ENCODE data around the gene ALG8. TPM values are rescaled to one million over a fixed set of nuclear protein-coding genes. Genes with fewer than 3 reads are reported as not detected.
A peak's percentile ranks its signal among the peaks of the same experiment; 100 is the strongest.

ALG8 gene
- polyA plus RNA-seq (2013, experiment 1 of 2): 90.9 TPM
- 84.1 TPM for polyA plus RNA-seq (2013, experiment 2 of 2)

DNA sequence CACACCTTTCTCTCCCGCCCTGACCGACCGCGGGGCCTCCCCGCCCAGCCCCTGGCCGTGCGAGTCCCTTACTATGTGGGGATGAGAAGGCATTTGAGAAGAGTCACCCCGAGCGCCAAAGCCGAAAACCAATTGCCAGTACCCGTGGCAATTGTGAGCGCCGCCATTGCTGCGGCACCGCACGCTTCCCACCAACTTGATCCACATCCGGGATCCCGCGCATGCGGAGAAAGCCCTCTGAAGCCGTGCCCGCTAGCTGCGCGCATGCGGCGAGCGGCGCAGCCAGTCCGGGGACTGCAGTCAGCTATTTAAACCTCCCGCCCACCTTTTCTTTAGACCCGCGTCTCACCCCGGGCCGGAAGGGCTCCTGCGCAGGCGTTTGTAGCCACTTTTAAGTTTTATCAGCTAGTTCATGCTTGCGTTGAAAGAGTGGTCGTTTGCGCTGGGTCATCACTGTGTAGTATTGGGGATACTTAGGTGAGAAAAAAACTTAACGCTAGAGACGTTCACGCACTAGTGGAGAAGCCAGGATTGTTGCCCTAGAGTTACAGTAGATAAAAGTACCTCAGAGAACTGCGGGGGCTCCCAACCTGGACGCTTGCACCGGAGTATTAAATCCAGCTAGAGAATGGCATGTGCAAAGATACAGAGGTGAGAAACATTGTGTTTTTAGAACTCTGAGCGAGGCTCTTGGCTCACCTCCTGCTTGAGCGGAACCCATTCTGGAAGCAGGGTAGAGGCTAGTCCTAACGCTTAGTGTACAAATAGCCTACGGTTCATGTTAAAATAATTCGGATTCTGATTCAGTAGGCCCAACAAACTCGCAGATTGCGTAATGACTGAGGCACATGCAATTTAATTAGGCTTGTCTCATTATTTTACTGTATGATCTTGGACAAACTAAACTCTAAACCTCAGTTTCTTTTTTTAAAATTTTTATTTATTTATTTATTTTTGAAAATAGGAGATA is at the start of gene ALG8:
TSS of gene ALG8 (minus strand) at position 205 of the 970 bp plus-strand sequence. CDS start at position 167, 38 bp downstream.
- peak within 1 kb of the TSS; percentile 99 for H4K5ac ChIP-seq (ENCODE audit: low read length)
- no CpG with 5 or more reads among the region's 52 CpGs for WGBS (ENCODE audit: extremely low coverage, insufficient coverage, low lambda C conversion rate)

GRCh38 chr11:78188286-78189173 is 49.1 kb upstream of the ALG8 start, which contains the start of the genes KCTD21 and USP35:
KCTD21 (minus strand) TSS chr11:78188626; CDS start chr11:78174554, 14,072 bp downstream.
USP35 (plus strand) TSS chr11:78188919; CDS start chr11:78196246, 7,327 bp downstream.
- WGBS (ENCODE audit: extremely low coverage, insufficient coverage, low lambda C conversion rate): no CpG with 5 or more reads among the region's 74 CpGs
- no peak within 1 kb of the TSS for H2BK5ac ChIP-seq (ENCODE audit: low read length)
- peak; percentile 98 for DNase-seq
- peak within 1 kb of the TSS; percentile 92 for H3K4me2 ChIP-seq (ENCODE audit: low read length)
- no peaks in the 10 kb centered on the region for H3K79me2 ChIP-seq (ENCODE audit: control insufficient read depth, insufficient read depth, low read length)
- peak within 1 kb of the TSS; percentile 6 for H3K23ac ChIP-seq (ENCODE audit: low read length)
- H3K27me3 ChIP-seq (ENCODE audit: insufficient read depth, low read length, poor library complexity): no peaks in the 10 kb centered on the region
- peak within 1 kb of the TSS; percentile 87 for H3K4me3 ChIP-seq (ENCODE audit: low read length)
- no peak within 1 kb of the TSS for H2BK15ac ChIP-seq (replicated peaks; ENCODE audit: low read depth)
- peak within 1 kb of the TSS; percentile 80 for H3K9ac ChIP-seq (ENCODE audit: low read length)
- H3K36me3 ChIP-seq (ENCODE audit: control insufficient read depth, insufficient read depth, low read length): no peaks in the 10 kb centered on the region
- H2BK120ac ChIP-seq (ENCODE audit: low read depth, low read length): no peak within 1 kb of the TSS
- H3K79me1 ChIP-seq (ENCODE audit: low read length): no peaks in the 10 kb centered on the region
- H3K4me1 ChIP-seq (ENCODE audit: control insufficient read depth, low read depth, low read length): peaks cover 5% of the 10 kb centered on the region
- H2AK5ac ChIP-seq (ENCODE audit: low read length): no peak within 1 kb of the TSS
- H3K18ac ChIP-seq (ENCODE audit: low read length): peak within 1 kb of the TSS; percentile 19
- no peak within 1 kb of the TSS for H3K27ac ChIP-seq (ENCODE audit: low read depth, low read length)
- H3K56ac ChIP-seq (ENCODE audit: low read length): peak within 1 kb of the TSS; percentile 93
- no peak within 1 kb of the TSS for H4K5ac ChIP-seq (ENCODE audit: low read length)
- H3K4ac ChIP-seq (ENCODE audit: low read depth, low read length): no peak within 1 kb of the TSS
- no peak within 1 kb of the TSS for H4K8ac ChIP-seq (ENCODE audit: low read depth, low read length)

More for the DNA sequence above, at the start of gene ALG8:
- Histone ChIP-seq H3K9ac (ENCODE audit: low read length) (peak within 1 kb of the TSS; percentile 99), H3K4me2 (ENCODE audit: low read length) (peak within 1 kb of the TSS; percentile 91), H3K23ac (ENCODE audit: low read length) (no peak within 1 kb of the TSS), H4K8ac (ENCODE audit: low read depth, low read length) (peak within 1 kb of the TSS; percentile 92), H3K18ac (ENCODE audit: low read length) (peak within 1 kb of the TSS; percentile 91), H2BK5ac (ENCODE audit: low read length) (peak within 1 kb of the TSS; percentile 92), H2BK120ac (ENCODE audit: low read depth, low read length) (no peak within 1 kb of the TSS), H3K4ac (ENCODE audit: low read depth, low read length) (peak within 1 kb of the TSS; percentile 97), H3K79me2 (ENCODE audit: control insufficient read depth, insufficient read depth, low read length) (peaks cover 10% of the 10 kb centered on the region), H3K79me1 (ENCODE audit: low read length) (peaks cover 9% of the 10 kb centered on the region), H3K4me1 (ENCODE audit: control insufficient read depth, low read depth, low read length) (peaks cover 4% of the 10 kb centered on the region), H3K27me3 (ENCODE audit: insufficient read depth, low read length, poor library complexity) (no peaks in the 10 kb centered on the region), H3K56ac (ENCODE audit: low read length) (peak within 1 kb of the TSS; percentile 100), H3K36me3 (ENCODE audit: control insufficient read depth, insufficient read depth, low read length) (no peaks in the 10 kb centered on the region), H2BK15ac (replicated peaks; ENCODE audit: low read depth) (no peak within 1 kb of the TSS), H3K27ac (ENCODE audit: low read depth, low read length) (peak within 1 kb of the TSS; percentile 13), H3K4me3 (ENCODE audit: low read length) (peak within 1 kb of the TSS; percentile 85), H2AK5ac (ENCODE audit: low read length) (peak within 1 kb of the TSS; percentile 99)
- DNase-seq: peak; percentile 97

DNA sequence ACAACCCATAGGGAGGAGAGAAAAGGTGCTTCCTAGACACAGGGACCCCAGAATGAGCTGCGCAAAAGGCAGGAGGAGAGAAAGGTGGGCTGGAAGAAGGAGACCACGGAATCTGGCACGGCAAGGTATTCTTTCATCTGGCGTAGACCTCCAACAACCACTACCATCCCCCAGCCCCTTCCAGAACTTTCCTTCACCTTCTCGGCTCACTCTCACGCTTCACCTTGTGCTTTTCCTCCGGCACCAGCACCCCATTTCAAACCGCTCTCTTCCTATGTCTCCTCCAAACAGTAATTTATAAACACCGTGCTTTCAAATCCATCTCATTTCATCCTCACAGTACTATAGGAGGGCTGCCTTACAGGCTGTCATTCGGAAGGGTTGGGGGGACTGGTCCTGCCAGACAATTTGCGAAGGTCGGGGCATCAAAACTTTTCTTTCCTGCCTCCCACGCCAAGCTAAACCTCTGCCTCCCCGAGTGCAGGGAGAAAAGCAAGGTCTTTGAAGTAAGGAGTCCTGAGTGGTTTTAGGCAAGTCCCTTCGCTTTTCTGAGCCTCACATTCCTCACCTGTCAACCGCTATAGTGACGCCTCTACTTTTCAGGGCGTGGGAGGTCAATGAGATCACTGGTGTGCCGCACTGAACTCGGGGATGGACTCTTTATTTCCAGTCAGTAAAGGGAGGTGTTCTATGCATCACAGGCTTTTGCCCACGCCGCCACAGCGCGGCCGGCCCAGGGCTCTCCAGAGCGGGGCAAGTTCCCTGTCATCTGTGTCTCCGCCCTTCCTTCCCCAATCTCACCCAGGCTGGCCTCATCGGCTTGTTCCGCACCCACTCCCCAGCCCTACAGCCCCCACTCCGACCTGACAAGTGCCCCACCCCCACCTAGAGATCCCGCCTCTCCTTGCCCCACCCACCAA is 48.2 kb upstream of the ALG8 start:
- Histone ChIP-seq H3K79me1 (ENCODE audit: low read length) (no peaks in the 10 kb centered on the region), H3K9ac (ENCODE audit: low read length) (peak overlapping the region; percentile 75), H3K27me3 (ENCODE audit: insufficient read depth, low read length, poor library complexity) (no peaks in the 10 kb centered on the region), H3K4ac (ENCODE audit: low read depth, low read length) (no peak overlapping the region), H3K56ac (ENCODE audit: low read length) (peak overlapping the region; percentile 82), H3K36me3 (ENCODE audit: control insufficient read depth, insufficient read depth, low read length) (no peaks in the 10 kb centered on the region), H3K4me3 (ENCODE audit: low read length) (peak overlapping the region; percentile 51), H3K27ac (ENCODE audit: low read depth, low read length) (no peak overlapping the region), H2BK15ac (replicated peaks; ENCODE audit: low read depth) (no peak overlapping the region), H3K23ac (ENCODE audit: low read length) (peak overlapping the region; percentile 6), H2AK5ac (ENCODE audit: low read length) (no peak overlapping the region), H3K18ac (ENCODE audit: low read length) (no peak overlapping the region), H4K5ac (ENCODE audit: low read length) (no peak overlapping the region), H3K79me2 (ENCODE audit: control insufficient read depth, insufficient read depth, low read length) (no peaks in the 10 kb centered on the region), H4K8ac (ENCODE audit: low read depth, low read length) (no peak overlapping the region), H2BK120ac (ENCODE audit: low read depth, low read length) (no peak overlapping the region), H3K4me2 (ENCODE audit: low read length) (peak overlapping the region; percentile 92), H3K4me1 (ENCODE audit: control insufficient read depth, low read depth, low read length) (peaks cover 5% of the 10 kb centered on the region), H2BK5ac (ENCODE audit: low read length) (no peak overlapping the region)
- no peak for DNase-seq
- WGBS (ENCODE audit: extremely low coverage, insufficient coverage, low lambda C conversion rate): no CpG with 5 or more reads among the region's 31 CpGs

GRCh38 chr11:78181185-78181584 is 41.8 kb upstream of the ALG8 start:
- H3K4me1 ChIP-seq (ENCODE audit: control insufficient read depth, low read depth, low read length): no peaks in the 10 kb centered on the region
- H3K4me2 ChIP-seq (ENCODE audit: low read length): no peak overlapping the region
- no peak overlapping the region for H3K9ac ChIP-seq (ENCODE audit: low read length)
- H3K56ac ChIP-seq (ENCODE audit: low read length): no peak overlapping the region
- no peak overlapping the region for H3K23ac ChIP-seq (ENCODE audit: low read length)
- no peak overlapping the region for H2AK5ac ChIP-seq (ENCODE audit: low read length)
- no peak overlapping the region for H2BK15ac ChIP-seq (replicated peaks; ENCODE audit: low read depth)
- H3K27me3 ChIP-seq (ENCODE audit: insufficient read depth, low read length, poor library complexity): no peaks in the 10 kb centered on the region
- H3K79me1 ChIP-seq (ENCODE audit: low read length): no peaks in the 10 kb centered on the region
- WGBS (ENCODE audit: extremely low coverage, insufficient coverage, low lambda C conversion rate): no CpG with 5 or more reads among the region's 2 CpGs
- H3K36me3 ChIP-seq (ENCODE audit: control insufficient read depth, insufficient read depth, low read length): no peaks in the 10 kb centered on the region
- no peak overlapping the region for H4K5ac ChIP-seq (ENCODE audit: low read length)
- no peak overlapping the region for H3K18ac ChIP-seq (ENCODE audit: low read length)
- no peak overlapping the region for H4K8ac ChIP-seq (ENCODE audit: low read depth, low read length)
- DNase-seq: no peak
- no peaks in the 10 kb centered on the region for H3K79me2 ChIP-seq (ENCODE audit: control insufficient read depth, insufficient read depth, low read length)
- H3K4me3 ChIP-seq (ENCODE audit: low read length): no peak overlapping the region
- no peak overlapping the region for H2BK5ac ChIP-seq (ENCODE audit: low read length)
- no peak overlapping the region for H3K4ac ChIP-seq (ENCODE audit: low read depth, low read length)
- H2BK120ac ChIP-seq (ENCODE audit: low read depth, low read length): no peak overlapping the region
- H3K27ac ChIP-seq (ENCODE audit: low read depth, low read length): no peak overlapping the region

DNA sequence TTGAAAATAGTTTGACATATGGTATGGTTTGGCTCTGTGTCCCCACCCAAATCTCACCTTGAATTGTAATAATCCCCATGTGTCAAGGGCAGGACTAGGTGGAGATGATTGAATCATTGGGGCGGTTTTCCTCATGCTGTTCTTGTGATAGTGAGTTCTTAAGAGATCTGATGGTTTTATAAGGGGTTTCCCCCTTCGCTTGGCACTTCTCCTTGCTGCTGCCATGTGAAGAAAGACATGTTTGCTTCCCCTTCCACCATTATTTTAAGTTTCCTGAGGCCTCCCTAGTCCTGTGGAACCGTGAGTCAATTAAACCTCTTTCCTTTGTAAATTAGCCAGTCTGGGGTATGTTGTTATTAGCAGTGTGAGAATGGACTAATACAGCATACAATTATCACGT is 41.3 kb upstream of the ALG8 start:
- no peak overlapping the region for H2BK15ac ChIP-seq (replicated peaks; ENCODE audit: low read depth)
- H3K79me1 ChIP-seq (ENCODE audit: low read length): no peaks in the 10 kb centered on the region
- no peaks in the 10 kb centered on the region for H3K79me2 ChIP-seq (ENCODE audit: control insufficient read depth, insufficient read depth, low read length)
- no peaks in the 10 kb centered on the region for H3K36me3 ChIP-seq (ENCODE audit: control insufficient read depth, insufficient read depth, low read length)
- H4K5ac ChIP-seq (ENCODE audit: low read length): no peak overlapping the region
- no peak overlapping the region for H3K23ac ChIP-seq (ENCODE audit: low read length)
- H2AK5ac ChIP-seq (ENCODE audit: low read length): no peak overlapping the region
- no peak overlapping the region for H3K4me2 ChIP-seq (ENCODE audit: low read length)
- no peak overlapping the region for H4K8ac ChIP-seq (ENCODE audit: low read depth, low read length)
- H3K27me3 ChIP-seq (ENCODE audit: insufficient read depth, low read length, poor library complexity): no peaks in the 10 kb centered on the region
- no peak overlapping the region for H3K4ac ChIP-seq (ENCODE audit: low read depth, low read length)
- no peak overlapping the region for H3K9ac ChIP-seq (ENCODE audit: low read length)
- no peak overlapping the region for H3K56ac ChIP-seq (ENCODE audit: low read length)
- H2BK5ac ChIP-seq (ENCODE audit: low read length): no peak overlapping the region
- H3K4me1 ChIP-seq (ENCODE audit: control insufficient read depth, low read depth, low read length): no peaks in the 10 kb centered on the region
- H3K27ac ChIP-seq (ENCODE audit: low read depth, low read length): no peak overlapping the region
- no peak overlapping the region for H3K4me3 ChIP-seq (ENCODE audit: low read length)
- no CpG with 5 or more reads among the region's 4 CpGs for WGBS (ENCODE audit: extremely low coverage, insufficient coverage, low lambda C conversion rate)
- H2BK120ac ChIP-seq (ENCODE audit: low read depth, low read length): no peak overlapping the region
- DNase-seq: no peak
- no peak overlapping the region for H3K18ac ChIP-seq (ENCODE audit: low read length)

Measured in mesendoderm (in vitro differentiated cells).